Activated CD8-positive, alpha-beta T cell treated with anti-CD3 and anti-CD28 coated beads for 36 hours (primary cell): ENCODE results near the gene BANP. TPM values are rescaled to one million over a fixed set of nuclear protein-coding genes. Genes with fewer than 3 reads are reported as not detected.
"Not testable (repeated sequence)": the region's sequence is repeated elsewhere in the genome, so short reads cannot be mapped to it uniquely, and the experiment has no call there.

Source experiments
- ATAC-seq: fragments of 200-7000 bp; cut with Tn5 transposase; one replicate; pipeline ENCODE4 v1.10.0; 2021; ENCODE audit warnings: mild to moderate bottlenecking, moderate library complexity
- CTCF ChIA-PET: fragments of 350-600 bp; sonication (Branson Sonifier 250); formaldehyde crosslinking; loops from one replicate; lab custom pipeline; 2021; ENCODE audit warnings: antibody characterized with exemption; lab: Charles Lee
- POLR2A ChIA-PET: fragments of 350-600 bp; sonication (Branson Sonifier 250); formaldehyde crosslinking; loops from one replicate; lab custom pipeline; 2021; ENCODE audit warnings: antibody characterized with exemption; lab: Charles Lee
- DNase-seq: peaks from one replicate; pipeline ENCODE4 v3.0.0-alpha.2; 2020
- H3K27ac Mint-ChIP-seq: one replicate; pipeline ENCODE4 v1.8.0; 2021; ENCODE audit warnings: mild to moderate bottlenecking, mixed read lengths
- H3K27me3 Mint-ChIP-seq: one replicate; pipeline ENCODE4 v1.8.0; 2021; ENCODE audit warnings: mixed read lengths
- H3K36me3 Mint-ChIP-seq: one replicate; pipeline ENCODE4 v1.8.0; 2021; ENCODE audit warnings: low read depth, mixed read lengths
- H3K4me1 Mint-ChIP-seq: one replicate; pipeline ENCODE4 v1.8.0; 2021; ENCODE audit warnings: low read depth, mixed read lengths
- H3K4me3 Mint-ChIP-seq: one replicate; pipeline ENCODE4 v1.8.0; 2021; ENCODE audit warnings: mild to moderate bottlenecking, moderate library complexity, mixed read lengths
- H3K9me3 Mint-ChIP-seq: one replicate; pipeline ENCODE4 v1.8.0; 2021; ENCODE audit warnings: mixed read lengths
- intact Hi-C: fragments of 100-400 bp; cut with micrococcal nuclease; formaldehyde crosslinking; loops from one replicate; pipeline ENCODE4 v1.10.0; 2022
- total RNA-seq, 2 experiments: library from RNA; stranded (reverse); gene quantifications; one replicate each; pipeline ENCODE4 v1.2.3, GENCODE V29; 2021
- TF ChIP-seq, protein P1 (sequence below): fragments of 200-600 bp; IDR thresholded peaks from one replicate; pipeline ENCODE4 v1.8.0; 2022; ENCODE audit warnings: antibody characterized with exemption, mild to moderate bottlenecking

Gene BANP
- total RNA-seq, 2 experiments from 2014 or later = 32.1 to 36.1 TPM

DNA sequence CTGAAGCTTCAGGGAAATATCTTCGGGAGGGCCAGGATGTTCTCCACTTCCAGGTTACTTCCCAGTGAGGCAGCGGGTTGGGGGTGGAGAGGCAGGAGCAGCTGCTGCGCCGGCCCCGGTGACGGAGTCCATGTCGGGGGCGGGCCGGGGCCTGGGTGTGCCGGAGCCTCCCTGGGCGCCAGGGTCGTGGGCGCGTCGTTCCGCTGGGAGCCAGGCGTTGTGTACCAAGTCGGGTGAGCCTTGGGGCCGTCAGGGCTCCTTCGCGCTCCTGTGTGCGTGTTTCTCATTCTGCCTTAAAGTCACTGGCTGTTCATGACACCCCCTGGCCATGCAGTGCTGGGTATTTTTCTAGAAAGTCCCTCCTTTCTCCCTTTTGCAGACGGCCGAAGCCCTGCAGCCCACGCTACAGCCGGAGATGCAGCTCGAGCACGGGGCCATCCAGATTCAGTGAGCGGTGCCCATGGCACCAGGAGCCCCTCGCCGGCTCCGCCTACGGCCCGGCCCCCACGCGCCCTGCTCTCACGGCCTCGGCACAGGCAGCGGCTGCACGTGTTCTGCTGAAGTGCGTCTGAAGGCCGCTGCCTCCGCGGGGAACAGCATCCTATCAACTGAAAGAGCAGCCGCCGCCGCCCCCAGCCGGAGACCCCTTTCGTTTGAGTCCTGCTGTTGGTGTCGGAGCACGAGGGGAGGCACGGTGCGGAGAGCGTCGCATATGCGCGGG lies 125.1 kb downstream of the BANP start:
- POLR2A ChIA-PET = interaction anchor here (1.0 kb wide), 1 partner anchor 10 kb away, joined by 3 read pairs; no protein-coding TSS in a partner anchor
- no peak for ATAC-seq
- no peak for DNase-seq
- no peak overlapping the region for H3K27ac Mint-ChIP-seq
- no peaks in the 10 kb centered on the region for H3K4me1 Mint-ChIP-seq
- no peaks in the 10 kb centered on the region for H3K27me3 Mint-ChIP-seq
- H3K4me3 Mint-ChIP-seq = no peak overlapping the region
- intact Hi-C loops = no loop called here
- H3K9me3 Mint-ChIP-seq = no peaks in the 10 kb centered on the region
- CTCF ChIA-PET = no interaction called here
- peaks cover 21% of the 10 kb centered on the region for H3K36me3 Mint-ChIP-seq
- TF ChIP-seq, protein P1, sequence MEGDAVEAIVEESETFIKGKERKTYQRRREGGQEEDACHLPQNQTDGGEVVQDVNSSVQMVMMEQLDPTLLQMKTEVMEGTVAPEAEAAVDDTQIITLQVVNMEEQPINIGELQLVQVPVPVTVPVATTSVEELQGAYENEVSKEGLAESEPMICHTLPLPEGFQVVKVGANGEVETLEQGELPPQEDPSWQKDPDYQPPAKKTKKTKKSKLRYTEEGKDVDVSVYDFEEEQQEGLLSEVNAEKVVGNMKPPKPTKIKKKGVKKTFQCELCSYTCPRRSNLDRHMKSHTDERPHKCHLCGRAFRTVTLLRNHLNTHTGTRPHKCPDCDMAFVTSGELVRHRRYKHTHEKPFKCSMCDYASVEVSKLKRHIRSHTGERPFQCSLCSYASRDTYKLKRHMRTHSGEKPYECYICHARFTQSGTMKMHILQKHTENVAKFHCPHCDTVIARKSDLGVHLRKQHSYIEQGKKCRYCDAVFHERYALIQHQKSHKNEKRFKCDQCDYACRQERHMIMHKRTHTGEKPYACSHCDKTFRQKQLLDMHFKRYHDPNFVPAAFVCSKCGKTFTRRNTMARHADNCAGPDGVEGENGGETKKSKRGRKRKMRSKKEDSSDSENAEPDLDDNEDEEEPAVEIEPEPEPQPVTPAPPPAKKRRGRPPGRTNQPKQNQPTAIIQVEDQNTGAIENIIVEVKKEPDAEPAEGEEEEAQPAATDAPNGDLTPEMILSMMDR = no peak

GRCh38 chr16:88076932-88077320 lies 125.7 kb downstream of the BANP start:
- DNase-seq, H3K27ac Mint-ChIP-seq, H3K4me3 Mint-ChIP-seq, intact Hi-C loops, POLR2A ChIA-PET, ATAC-seq, H3K4me1 Mint-ChIP-seq, CTCF ChIA-PET, H3K9me3 Mint-ChIP-seq, H3K27me3 Mint-ChIP-seq: not testable (repeated sequence)
- H3K36me3 Mint-ChIP-seq = peaks cover 21% of the 10 kb centered on the region

- ATAC-seq (no peak), DNase-seq (no peak)
- Mint-ChIP-seq H3K4me3 (no peak overlapping the region), H3K27me3 (no peaks in the 10 kb centered on the region), H3K4me1 (no peaks in the 10 kb centered on the region), H3K36me3 (peaks cover 23% of the 10 kb centered on the region), H3K27ac (no peak overlapping the region), H3K9me3 (no peaks in the 10 kb centered on the region)
- TF ChIP-seq, protein P1 = no peak
- CTCF ChIA-PET = no interaction called here
- intact Hi-C loops = no loop called here
- POLR2A ChIA-PET = no interaction called here
These were observed 126.3 kb downstream of the BANP start for GRCh38 chr16:88077328-88078108.

DNA sequence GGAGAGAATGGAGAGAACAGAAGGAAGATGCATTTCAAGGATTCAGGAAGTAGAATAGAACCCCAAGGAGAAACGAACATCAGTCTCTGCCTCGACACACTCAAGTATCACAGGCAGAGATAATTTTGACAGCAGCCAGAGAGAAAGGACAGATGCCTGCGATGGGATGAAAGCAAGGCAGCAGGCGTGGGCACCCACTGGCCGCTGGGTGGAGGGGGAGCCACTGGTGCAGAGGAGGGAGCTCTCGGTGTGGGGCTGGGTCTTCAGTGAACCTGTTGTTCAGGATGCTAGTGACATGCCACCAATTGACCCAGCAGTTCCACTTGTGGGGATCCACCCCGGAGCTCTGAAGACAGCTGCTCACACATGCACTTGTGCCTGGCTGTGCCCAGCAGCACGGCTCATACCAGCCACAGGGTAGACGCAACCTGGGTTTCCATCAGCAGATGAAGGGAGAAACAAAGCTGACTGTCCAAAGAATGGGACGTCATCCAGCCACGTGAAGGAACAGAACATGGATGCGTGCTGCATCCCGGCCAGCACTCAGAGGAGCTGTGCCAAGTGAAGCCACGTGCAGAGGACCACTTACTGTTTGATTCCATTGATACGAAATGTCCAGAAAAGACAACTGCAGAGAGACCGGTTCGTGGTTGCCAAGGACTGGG lies 127.0 kb downstream of the BANP start:
- CTCF ChIA-PET = no interaction called here
- TF ChIP-seq, protein P1 = no peak
- H3K4me1 Mint-ChIP-seq = no peaks in the 10 kb centered on the region
- ATAC-seq = no peak
- no peak for DNase-seq
- H3K27me3 Mint-ChIP-seq = no peaks in the 10 kb centered on the region
- no peaks in the 10 kb centered on the region for H3K9me3 Mint-ChIP-seq
- H3K27ac Mint-ChIP-seq = no peak overlapping the region
- no peak overlapping the region for H3K4me3 Mint-ChIP-seq
- H3K36me3 Mint-ChIP-seq = peaks cover 23% of the 10 kb centered on the region
- POLR2A ChIA-PET = no interaction called here
- intact Hi-C loops = no loop called here

DNA sequence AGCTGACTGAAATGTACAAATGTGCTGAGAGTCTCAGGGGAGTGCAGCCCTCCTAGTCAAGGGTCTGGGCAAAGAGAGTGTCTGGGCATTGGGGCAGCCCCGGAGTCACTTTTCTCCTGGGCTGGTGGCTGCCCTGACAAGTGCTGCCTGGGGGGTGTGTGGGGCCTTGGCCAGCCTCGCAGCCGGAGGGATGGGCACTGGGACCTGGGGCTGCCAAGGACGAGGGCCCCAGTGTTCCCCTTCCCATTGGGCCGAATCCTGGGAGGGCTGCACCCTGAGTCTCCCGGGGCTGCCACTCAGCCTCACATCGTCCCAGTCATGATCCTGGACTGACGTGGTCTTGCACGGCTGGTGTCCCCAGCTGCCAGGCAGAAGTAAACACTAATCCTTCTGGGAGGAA lies 132.3 kb downstream of the BANP start:
- H3K27me3 Mint-ChIP-seq = no peaks in the 10 kb centered on the region
- ATAC-seq = no peak
- no peak for DNase-seq
- no peaks in the 10 kb centered on the region for H3K9me3 Mint-ChIP-seq
- TF ChIP-seq, protein P1 = no peak
- peak overlapping the region; percentile 3 for H3K27ac Mint-ChIP-seq
- no peaks in the 10 kb centered on the region for H3K4me1 Mint-ChIP-seq
- intact Hi-C loops = no loop called here
- CTCF ChIA-PET = no interaction called here
- H3K4me3 Mint-ChIP-seq = no peak overlapping the region
- H3K36me3 Mint-ChIP-seq = peaks cover 15% of the 10 kb centered on the region
- POLR2A ChIA-PET = interaction anchor here (1.2 kb wide), 1 partner anchor 28 kb away, joined by 3 read pairs; no protein-coding TSS in a partner anchor
